ENCODE measurements around the gene NTHL1.

DNA sequence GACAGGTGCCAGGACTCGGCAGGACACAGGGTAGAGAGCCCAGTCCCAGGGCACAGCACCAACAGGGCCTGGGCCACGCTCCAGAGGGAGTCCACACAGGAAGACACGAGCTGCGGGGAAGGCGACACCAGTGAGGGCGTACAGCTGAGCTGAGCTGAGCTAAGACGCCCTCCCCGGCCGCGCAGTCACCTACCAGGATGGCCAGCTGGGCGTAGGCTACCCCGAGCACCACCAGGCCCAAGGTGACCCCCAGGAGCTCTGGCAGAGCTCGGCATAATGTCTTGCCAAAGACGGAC, 42.8 kb upstream of the NTHL1 start:
- TF ChIP-seq, protein P1, sequence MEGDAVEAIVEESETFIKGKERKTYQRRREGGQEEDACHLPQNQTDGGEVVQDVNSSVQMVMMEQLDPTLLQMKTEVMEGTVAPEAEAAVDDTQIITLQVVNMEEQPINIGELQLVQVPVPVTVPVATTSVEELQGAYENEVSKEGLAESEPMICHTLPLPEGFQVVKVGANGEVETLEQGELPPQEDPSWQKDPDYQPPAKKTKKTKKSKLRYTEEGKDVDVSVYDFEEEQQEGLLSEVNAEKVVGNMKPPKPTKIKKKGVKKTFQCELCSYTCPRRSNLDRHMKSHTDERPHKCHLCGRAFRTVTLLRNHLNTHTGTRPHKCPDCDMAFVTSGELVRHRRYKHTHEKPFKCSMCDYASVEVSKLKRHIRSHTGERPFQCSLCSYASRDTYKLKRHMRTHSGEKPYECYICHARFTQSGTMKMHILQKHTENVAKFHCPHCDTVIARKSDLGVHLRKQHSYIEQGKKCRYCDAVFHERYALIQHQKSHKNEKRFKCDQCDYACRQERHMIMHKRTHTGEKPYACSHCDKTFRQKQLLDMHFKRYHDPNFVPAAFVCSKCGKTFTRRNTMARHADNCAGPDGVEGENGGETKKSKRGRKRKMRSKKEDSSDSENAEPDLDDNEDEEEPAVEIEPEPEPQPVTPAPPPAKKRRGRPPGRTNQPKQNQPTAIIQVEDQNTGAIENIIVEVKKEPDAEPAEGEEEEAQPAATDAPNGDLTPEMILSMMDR (IDR thresholded peaks at IDR 0.05) = no peak
- no peak for TF ChIP-seq POLR2A (IDR thresholded peaks at IDR 0.05)
